Panc1 (cell line): ENCODE measurements around the gene OPA3.

Experiments used
- CTCF ChIP-seq: fragments of 450-650 bp; IDR thresholded peaks from 2 replicates; pipeline ENCODE4 v1.5.1; 2017; ENCODE audit warnings: mild to moderate bottlenecking
- POLR2AphosphoS5 ChIP-seq: IDR thresholded peaks from 2 replicates; pipeline ENCODE4 v1.6.1; 2012; ENCODE audit warnings: mild to moderate bottlenecking, low read depth, low read length, moderate library complexity
- REST ChIP-seq, 2 experiments: IDR thresholded peaks; 2 replicates each; pipeline ENCODE4 v1.6.1; 2011 to 2012; ENCODE audit warnings: low read depth in 2 of 2, control low read depth in 1 of 2, low read length in 1 of 2, mild to moderate bottlenecking in 1 of 2, moderate library complexity in 1 of 2; ENCODE audit not compliant: insufficient read depth in 1 of 2
- SIN3A ChIP-seq: IDR thresholded peaks from 2 replicates; pipeline ENCODE4 v1.6.1; 2012; ENCODE audit warnings: low read depth, mild to moderate bottlenecking, low read length, moderate library complexity, borderline replicate concordance; ENCODE audit not compliant: insufficient read depth
- TCF7L2 ChIP-seq: IDR thresholded peaks from 2 replicates; pipeline ENCODE4 v1.6.1; 2011; ENCODE audit warnings: mild to moderate bottlenecking, low read depth, low read length, inconsistent platforms

- no peak for TF ChIP-seq REST (IDR thresholded peaks at IDR 0.05; ENCODE audit: insufficient read depth in 1 of 2, low read depth in 2 of 2, low read length in 1 of 2)
- no peak for TF ChIP-seq CTCF
- no peak for TF ChIP-seq POLR2AphosphoS5
- TF ChIP-seq TCF7L2 = no peak
- no peak for TF ChIP-seq SIN3A
These were observed 100.2 kb downstream of the OPA3 start for GRCh38 chr19:45484273-45484945.
